Liver (tissue), 3 donors: ENCODE results near the gene CROCC2.

ENCODE experiments used
- EGR1 ChIP-seq, 2 donors: IDR thresholded peaks; 2 replicates each; pipeline ENCODE4 v1.6.1; 2016 to 2018; ENCODE audit warnings: antibody characterized with exemption in 2 of 2, low read depth in 2 of 2
- GABPA ChIP-seq, 2 donors: IDR thresholded peaks in 1 of 2; conservative IDR thresholded peaks in 1 of 2; 2 replicates each; pipeline ENCODE4 v1.6.1; 2016; ENCODE audit warnings: antibody characterized with exemption in 2 of 2, mild to moderate bottlenecking in 1 of 2, moderate library complexity in 1 of 2
- JUND ChIP-seq, 2 donors: IDR thresholded peaks; 2 replicates each; pipeline ENCODE4 v1.6.1; 2016; ENCODE audit warnings: antibody characterized with exemption in 2 of 2
- SP1 ChIP-seq: IDR thresholded peaks from 2 replicates; pipeline ENCODE4 v1.6.1; 2018; ENCODE audit warnings: antibody characterized with exemption, mild to moderate bottlenecking
- TF ChIP-seq, protein P1 (sequence below): fragments of 150-350 bp; IDR thresholded peaks from 2 replicates; pipeline ENCODE4 v1.5.1; 2017; ENCODE audit warnings: improper control_type of control experiment, low read depth, low read length; ENCODE audit not compliant: missing input control
- TF ChIP-seq, protein P2 (sequence below): IDR thresholded peaks from 2 replicates; pipeline ENCODE4 v1.6.1; 2016; ENCODE audit warnings: antibody characterized with exemption
- donor health status: healthy.
- donor health status: healthy.

DNA sequence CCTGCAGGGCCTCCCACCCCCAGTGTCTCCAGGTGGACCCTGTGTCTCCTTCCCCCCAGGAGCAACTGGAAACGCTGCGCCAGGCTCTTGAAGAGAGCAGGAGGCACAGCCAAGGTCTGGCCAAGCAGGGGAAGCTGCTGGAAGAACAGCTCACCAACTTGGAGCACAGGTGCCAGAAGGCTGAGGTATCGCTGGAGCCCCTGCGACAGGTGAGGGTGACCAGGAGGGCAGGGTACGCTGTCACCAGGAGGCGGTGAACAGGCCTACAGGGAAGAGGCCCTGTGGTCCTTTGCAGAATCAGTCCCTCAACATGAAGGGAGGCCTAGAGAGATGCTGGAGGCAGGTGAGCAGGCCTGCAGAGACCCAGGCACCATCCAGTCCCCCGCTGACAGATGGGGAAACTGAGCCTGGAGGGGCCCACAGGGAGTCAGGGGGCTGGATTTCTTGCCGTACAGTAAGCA is 76.7 kb downstream of the CROCC2 start:
- TF ChIP-seq, protein P1, sequence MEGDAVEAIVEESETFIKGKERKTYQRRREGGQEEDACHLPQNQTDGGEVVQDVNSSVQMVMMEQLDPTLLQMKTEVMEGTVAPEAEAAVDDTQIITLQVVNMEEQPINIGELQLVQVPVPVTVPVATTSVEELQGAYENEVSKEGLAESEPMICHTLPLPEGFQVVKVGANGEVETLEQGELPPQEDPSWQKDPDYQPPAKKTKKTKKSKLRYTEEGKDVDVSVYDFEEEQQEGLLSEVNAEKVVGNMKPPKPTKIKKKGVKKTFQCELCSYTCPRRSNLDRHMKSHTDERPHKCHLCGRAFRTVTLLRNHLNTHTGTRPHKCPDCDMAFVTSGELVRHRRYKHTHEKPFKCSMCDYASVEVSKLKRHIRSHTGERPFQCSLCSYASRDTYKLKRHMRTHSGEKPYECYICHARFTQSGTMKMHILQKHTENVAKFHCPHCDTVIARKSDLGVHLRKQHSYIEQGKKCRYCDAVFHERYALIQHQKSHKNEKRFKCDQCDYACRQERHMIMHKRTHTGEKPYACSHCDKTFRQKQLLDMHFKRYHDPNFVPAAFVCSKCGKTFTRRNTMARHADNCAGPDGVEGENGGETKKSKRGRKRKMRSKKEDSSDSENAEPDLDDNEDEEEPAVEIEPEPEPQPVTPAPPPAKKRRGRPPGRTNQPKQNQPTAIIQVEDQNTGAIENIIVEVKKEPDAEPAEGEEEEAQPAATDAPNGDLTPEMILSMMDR: no peak
- no peak for TF ChIP-seq JUND (IDR thresholded peaks at IDR 0.05)
- TF ChIP-seq, protein P2, sequence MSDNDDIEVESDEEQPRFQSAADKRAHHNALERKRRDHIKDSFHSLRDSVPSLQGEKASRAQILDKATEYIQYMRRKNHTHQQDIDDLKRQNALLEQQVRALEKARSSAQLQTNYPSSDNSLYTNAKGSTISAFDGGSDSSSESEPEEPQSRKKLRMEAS: no peak
- TF ChIP-seq GABPA (IDR thresholded peaks at IDR 0.05 in 1 of 2, conservative IDR thresholded peaks at IDR 0.05 in 1 of 2): no peak
- no peak for TF ChIP-seq SP1
- no peak for TF ChIP-seq EGR1 (IDR thresholded peaks at IDR 0.05; ENCODE audit: low read depth in 2 of 2)
